Measurements from ENCODE around the gene ACSL5. TPM values are rescaled to one million over a fixed set of nuclear protein-coding genes. Genes with fewer than 3 reads are reported as not detected.

The ACSL5 gene
- total and polyA plus RNA-seq, 2 donors (not counting 3 experiments of a cell fraction or from before 2014, with no cell fraction given), result 1.5 to 2.1 TPM

GRCh38 chr10:112345202-112345601 lies 28.7 kb upstream of the ACSL5 start:
- no peaks in the 10 kb centered on the region for H3K9me1 ChIP-seq (replicated peaks; ENCODE audit: control insufficient read depth, extremely low read depth, insufficient read depth, low read length)
- no peaks in the 10 kb centered on the region for H3K36me3 ChIP-seq (ENCODE audit: control insufficient read depth in 2 of 2, extremely low read depth in 1 of 2, insufficient read depth in 2 of 2, low read length in 2 of 2)
- BruUV-seq (replicated peaks), result no TSS peak
- no peaks in the 10 kb centered on the region for H3K9me3 ChIP-seq (replicated peaks; ENCODE audit: control insufficient read depth, insufficient read depth, low read length)
- no peak for FAIRE-seq
- DNase-seq (ENCODE audit: low read depth, low spot score), result no peak
- H4K20me1 ChIP-seq (replicated peaks; ENCODE audit: control insufficient read depth, extremely low read depth, insufficient read depth, low read length), result no peaks in the 10 kb centered on the region
- POLR2A ChIA-PET, result no interaction called here
- TF ChIP-seq MAX (IDR thresholded peaks at IDR 0.05; ENCODE audit: insufficient read depth, insufficient read length), result no peak
- TF ChIP-seq POLR2AphosphoS5 (IDR thresholded peaks at IDR 0.05; ENCODE audit: insufficient read depth, low read depth, low read length), result no peak
- TF ChIP-seq JUN (IDR thresholded peaks at IDR 0.05; ENCODE audit: borderline replicate concordance, insufficient read depth, insufficient read length, low read depth), result no peak
- no peak for TF ChIP-seq MYC (IDR thresholded peaks at IDR 0.05; ENCODE audit: low read depth, low read length)
- no peak for TF ChIP-seq EZH2 (IDR thresholded peaks at IDR 0.05; ENCODE audit: borderline replicate concordance, low read depth, low read length, severe bottlenecking)
- no peak for TF ChIP-seq POLR2A (IDR thresholded peaks at IDR 0.05; ENCODE audit: low read depth, low read length)
- TF ChIP-seq FOS (IDR thresholded peaks at IDR 0.05; ENCODE audit: borderline replicate concordance, insufficient read depth, low read length), result no peak
- no peak for TF ChIP-seq GATA2 (IDR thresholded peaks at IDR 0.05; ENCODE audit: insufficient read depth, insufficient read length, low read depth, low read length)
- TF ChIP-seq, protein P1, sequence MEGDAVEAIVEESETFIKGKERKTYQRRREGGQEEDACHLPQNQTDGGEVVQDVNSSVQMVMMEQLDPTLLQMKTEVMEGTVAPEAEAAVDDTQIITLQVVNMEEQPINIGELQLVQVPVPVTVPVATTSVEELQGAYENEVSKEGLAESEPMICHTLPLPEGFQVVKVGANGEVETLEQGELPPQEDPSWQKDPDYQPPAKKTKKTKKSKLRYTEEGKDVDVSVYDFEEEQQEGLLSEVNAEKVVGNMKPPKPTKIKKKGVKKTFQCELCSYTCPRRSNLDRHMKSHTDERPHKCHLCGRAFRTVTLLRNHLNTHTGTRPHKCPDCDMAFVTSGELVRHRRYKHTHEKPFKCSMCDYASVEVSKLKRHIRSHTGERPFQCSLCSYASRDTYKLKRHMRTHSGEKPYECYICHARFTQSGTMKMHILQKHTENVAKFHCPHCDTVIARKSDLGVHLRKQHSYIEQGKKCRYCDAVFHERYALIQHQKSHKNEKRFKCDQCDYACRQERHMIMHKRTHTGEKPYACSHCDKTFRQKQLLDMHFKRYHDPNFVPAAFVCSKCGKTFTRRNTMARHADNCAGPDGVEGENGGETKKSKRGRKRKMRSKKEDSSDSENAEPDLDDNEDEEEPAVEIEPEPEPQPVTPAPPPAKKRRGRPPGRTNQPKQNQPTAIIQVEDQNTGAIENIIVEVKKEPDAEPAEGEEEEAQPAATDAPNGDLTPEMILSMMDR (IDR thresholded peaks at IDR 0.05; ENCODE audit: extremely low read depth in 1 of 2, insufficient read depth in 1 of 2, low read depth in 1 of 2, low read length in 2 of 2), result no peak
- H3K4me2 ChIP-seq (ENCODE audit: insufficient read depth, low read length), result no peak overlapping the region
- dilution Hi-C loops (cut with MboI; ENCODE audit: extremely low pct_ligation_motif_present, low sequenced_read_pairs), result no loop called here
- no peak overlapping the region for H2AFZ ChIP-seq (ENCODE audit: low read depth, low read length)
- no peak overlapping the region for H3K27ac ChIP-seq (ENCODE audit: insufficient read depth, low read depth, low read length)
- H3K4me1 ChIP-seq (ENCODE audit: control insufficient read depth, extremely low read depth, insufficient read depth, low read length), result no peaks in the 10 kb centered on the region
- no peaks in the 10 kb centered on the region for H3K27me3 ChIP-seq (ENCODE audit: control insufficient read depth in 2 of 2, insufficient read depth in 2 of 2, low read length in 2 of 2)
- H3K79me2 ChIP-seq (ENCODE audit: control insufficient read depth, insufficient read depth, low read length), result no peaks in the 10 kb centered on the region
- no peak overlapping the region for H3K4me3 ChIP-seq (replicated peaks in 1 of 3; ENCODE audit: insufficient read depth in 1 of 3, low read depth in 1 of 3, low read length in 3 of 3)
- intact Hi-C loops (cut with micrococcal nuclease), result no loop called here
- no peak overlapping the region for H3K9ac ChIP-seq (replicated peaks; ENCODE audit: extremely low read depth, insufficient read depth, low read length)
- CTCF ChIA-PET, result no interaction called here

Data from endothelial cell of umbilical vein (primary cell).